ENCODE data around the gene SPOCD1.
A peak's percentile ranks its signal among the peaks of the same experiment; 100 is the strongest.

Gene SPOCD1

DNA sequence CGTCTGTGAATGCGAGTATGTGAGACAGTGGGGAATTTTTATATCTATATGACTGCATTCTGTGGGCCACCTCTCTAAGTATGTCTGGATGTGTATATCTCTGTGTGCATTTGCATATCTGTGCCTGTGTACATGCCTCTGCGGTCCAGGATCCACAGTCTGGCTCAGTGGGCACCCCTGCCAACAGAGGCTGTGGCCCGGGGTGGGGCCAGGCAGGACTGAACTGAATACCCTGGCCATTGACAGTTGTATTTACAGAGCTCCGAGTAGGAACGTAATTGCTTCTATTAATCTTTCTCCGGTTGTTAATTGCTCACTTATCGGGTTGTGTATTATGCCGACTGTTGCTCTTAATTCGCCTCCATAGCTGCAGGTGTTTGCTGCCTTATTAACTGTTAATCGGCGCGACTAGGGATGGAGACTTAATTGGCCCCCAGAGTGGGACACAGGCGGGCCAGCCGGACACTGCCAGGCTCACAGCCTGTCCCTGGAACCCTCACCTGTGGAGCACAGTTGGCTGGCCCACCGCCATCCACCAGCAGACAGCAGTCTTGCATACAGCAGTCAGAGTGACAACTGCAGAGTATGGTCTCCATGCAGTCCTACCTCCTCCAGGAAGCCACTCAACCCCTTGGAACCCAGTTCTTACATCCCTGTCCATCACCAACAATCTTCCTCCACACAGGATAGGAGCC, 29.3 kb downstream of the SPOCD1 start:
- DNase-seq, result no peak

DNA sequence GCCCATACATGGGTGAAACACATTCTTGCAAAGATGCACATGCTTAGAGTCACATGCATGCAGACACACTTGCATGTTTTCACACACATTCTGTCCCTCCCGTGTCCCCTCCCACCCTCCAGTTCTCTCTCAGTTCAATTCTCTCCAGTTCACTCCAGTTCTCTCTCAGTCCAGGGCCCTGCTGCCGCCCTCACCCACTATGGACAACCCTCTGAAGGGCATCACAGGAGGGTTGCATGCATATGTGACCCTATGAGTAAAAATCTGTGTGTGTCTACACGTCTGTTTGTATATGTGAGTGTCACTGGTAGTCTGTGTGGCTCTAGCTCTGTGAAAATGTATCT, 29.9 kb downstream of the SPOCD1 start:
- no peak for DNase-seq

DNA sequence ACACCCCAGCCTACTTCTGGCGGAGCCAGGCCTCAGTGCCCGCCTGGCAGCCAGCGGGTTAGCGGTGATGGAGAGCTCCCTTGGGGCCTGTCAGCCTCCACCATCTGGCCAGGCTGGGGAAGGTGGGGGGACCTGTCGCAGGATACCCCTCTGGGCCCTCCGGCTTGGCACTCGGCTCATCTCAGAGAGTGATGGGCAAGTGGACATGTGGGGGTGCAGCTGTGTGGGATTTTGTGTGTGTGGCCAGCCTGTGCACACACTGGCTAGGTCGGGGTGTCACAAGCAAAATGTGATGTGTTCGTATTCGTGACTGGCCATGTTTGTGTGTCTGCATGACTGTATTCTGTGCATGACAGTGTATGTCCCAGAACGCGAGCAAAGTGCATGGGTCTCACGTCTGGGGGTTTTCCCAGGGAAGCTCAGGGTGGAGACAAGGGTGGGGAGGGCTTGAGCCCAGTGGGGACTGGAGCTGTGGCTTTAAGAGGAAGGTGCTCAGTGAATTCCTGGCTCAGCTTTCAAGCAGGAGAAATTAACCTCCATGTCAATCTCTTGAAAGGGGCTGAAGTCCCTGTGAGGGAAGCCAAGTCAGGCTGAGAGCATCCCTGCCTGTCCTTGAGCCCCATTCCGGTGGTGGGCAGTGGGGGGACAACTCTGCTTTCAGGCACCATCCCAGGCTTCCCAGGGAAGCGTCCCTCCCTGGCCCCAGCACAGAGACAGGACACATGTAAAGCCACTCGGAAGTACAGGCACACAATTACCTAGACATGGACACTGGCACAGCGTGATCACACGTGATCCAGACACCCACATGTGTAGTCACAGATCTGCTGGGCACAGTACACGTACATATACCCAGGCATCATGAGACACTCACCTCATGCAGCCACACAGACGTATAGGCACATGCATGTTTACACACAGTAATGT, 30.5 kb downstream of the SPOCD1 start:
- DNase-seq, result peak; percentile 43

DNA sequence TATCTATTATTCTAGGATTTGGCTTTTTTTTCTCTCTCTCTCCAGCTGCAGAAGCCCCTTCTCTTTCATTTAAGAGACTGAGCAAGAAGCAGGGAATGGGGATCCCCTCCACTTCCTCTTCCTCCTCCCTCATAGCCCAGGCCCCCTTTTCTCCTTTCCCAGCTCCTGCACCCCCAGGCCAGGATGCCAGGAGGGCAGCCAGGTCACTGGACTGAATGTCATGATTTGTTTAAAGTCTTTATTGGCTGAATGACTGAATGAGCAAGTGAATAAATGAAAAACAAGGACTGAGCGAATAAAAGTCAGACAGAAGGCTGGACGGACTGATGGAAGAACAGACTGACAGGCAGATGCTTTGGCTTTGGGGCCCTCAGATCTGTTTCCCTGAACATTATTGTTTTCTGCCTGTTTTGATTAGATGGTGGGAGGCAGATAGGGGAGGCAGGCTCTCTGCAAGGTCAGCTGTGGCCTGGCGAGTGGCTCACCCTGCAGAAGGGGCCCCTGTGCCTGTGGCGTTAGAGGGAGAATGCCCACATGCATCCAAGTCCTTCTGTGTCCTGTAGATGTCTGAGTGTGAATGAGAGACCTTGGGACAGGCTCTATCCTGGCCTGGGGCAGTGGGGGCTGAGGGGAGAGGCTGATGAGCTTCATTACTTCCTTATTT, 31.3 kb downstream of the SPOCD1 start:
- no peak for DNase-seq

DNA sequence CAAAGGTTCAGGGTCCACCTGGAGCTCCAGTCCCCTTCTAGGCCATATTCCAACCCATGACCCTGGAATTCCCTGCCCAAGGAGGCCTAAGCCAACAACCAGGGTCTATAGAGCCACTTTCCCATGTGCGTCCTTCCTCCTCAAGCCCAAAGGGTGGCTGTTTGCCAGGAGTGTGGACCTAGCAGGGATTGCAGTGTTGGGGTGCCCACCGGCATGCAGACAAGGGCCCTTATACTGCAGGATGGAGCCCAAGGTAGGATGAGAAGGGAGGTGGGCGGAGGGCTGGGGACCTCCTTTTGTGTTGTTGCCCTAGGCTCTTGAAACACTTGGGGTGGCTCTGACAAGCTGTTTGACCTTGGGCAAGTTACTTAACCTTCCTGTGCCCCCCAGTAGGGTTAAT, 32.0 kb downstream of the SPOCD1 start:
- DNase-seq, result no peak

DNA sequence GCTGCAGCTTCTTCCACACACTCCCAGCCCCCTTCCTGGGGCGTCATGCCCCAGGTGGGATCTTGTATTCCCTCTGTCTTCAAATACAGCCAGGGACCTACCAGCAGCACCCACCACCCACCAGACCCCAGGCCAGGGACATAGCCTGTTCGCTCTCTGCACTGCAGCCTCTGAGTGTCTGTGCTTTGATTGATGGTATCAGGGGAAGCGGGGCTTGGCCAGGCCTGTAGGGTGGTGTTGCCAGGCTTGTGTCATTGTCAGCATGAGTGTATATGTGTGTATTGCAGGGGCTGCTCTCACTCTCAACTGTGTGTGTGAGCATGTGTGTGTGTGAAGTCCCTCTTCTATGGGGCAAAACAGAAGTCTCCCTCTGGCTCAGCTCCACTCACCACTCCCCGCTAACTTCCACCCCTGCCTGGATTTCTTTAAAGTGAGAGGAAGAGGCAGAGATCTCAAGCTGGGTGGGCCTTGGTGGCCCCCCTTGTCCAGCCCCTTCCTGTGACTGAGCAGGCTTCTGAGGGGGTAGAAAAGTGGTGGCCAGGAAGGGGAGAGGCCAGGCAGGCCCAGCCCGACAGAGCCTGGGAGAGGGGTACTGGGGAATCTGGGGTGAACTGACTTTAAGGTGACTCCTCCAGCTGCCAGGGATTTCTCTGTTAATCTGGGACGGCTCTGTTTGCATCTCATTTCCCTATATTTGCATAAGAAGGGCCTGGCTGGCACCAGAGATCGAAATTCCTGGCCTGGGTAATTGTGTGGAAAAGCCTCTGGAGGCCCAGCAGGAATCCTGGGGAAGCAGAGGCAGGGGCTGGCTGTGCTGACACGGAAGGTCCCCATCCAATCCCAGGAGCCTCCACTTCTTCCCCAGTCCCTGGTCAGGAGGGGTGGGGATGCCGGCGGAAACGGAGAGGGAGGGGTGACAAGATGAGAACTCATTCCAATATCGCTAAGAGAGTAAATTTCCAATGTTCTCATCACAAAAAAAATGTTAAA, 33.1 kb downstream of the SPOCD1 start:
- no peak for DNase-seq

DNA sequence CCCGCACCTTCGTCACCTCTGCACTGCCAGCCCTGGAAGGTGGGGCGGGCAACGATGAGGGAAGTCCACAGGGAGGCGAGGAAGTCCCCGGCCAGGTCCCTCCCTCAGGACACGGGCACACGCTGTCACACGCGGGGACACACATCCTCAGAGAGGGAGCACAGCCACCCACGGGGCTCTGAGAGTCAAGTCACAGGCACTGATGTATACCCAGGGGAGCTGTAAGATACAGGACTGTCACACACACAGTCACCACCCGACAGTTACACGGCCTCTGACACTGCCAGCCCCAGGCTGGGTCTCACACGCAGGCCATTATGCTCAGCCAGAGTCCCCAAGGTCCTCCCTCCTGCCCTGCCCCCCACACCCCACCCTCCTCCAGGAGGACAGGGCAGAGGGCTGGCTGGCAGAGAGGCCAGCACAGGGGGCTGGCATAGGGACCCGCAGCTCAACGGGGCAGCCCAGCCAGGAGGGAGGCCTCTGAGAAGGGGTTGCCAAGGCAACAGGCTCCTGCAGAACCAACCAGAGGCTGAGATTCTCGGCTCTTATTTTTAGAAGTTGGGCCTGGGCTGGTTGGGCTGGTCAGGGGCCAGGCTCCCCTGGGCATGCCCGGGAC, 34.0 kb downstream of the SPOCD1 start:
- DNase-seq, result no peak

DNA sequence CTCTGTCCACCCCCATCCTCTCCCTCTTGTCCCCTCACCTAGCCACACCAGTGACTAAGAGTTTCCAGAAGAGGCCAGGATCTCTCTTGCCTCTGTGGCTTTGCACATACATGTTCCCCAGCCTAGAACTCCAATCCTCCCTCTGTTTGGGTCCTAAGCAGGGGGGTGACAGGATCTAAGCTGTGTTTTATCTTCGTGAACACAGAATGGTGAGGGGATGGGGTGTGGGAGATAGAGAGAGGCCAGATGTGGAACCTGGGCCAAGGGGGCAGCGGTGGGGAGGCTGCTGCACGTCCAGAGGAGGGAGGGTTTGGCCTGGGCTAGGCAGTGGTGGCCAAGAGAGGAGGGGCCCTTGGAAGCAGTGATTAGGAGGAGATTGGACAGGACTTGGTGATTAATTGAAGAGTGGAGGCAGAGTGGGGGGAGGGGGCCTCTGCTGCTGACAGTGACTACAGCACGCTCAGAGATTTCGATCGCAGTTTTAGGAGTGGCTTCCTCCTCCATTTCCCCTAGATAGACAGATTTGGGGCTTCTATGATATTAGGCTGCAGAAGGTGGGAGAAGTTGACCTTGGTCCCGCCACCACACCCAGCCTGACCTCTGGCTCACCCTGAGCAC, 34.6 kb downstream of the SPOCD1 start:
- no peak for DNase-seq

DNA sequence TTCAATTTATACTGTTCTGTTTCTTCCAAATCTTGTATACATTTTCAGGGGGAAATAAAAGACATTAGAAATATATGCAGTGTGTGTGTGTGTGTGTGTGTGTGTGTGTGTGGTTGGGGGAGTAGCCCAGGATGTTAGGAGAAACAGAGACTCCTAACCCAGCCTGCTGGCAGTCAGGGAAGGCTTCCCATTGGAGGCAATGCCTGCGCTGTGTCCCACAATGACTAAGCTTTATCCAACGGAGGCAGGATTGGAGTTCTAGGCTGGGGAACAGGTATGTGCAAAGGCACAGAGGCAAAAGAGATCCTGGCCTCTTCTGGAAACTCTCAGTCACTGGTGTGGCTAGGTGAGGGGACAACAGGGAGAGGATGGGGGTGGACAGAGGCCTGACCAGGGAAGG, 35.2 kb downstream of the SPOCD1 start:
- DNase-seq, result no peak

DNA sequence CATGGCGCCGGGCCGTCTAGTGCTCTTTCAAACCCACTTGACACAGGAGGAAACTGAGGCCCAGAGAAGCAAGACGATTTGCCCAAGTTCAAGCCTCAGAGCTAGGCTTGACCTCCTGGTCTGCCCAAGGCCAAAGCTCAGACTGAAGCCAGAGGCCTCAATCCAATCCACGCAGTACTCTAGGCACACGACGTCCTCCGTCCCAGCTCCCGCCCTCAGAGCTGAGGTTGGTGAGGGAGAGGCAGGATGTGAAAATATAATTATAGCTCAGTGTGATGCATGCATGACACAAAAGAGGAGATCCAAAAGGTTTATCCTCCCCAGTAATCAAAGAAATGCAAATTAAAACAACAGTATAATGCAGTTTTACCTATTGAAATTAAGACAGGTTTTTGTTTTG, 36.1 kb downstream of the SPOCD1 start:
- DNase-seq, result no peak

DNA sequence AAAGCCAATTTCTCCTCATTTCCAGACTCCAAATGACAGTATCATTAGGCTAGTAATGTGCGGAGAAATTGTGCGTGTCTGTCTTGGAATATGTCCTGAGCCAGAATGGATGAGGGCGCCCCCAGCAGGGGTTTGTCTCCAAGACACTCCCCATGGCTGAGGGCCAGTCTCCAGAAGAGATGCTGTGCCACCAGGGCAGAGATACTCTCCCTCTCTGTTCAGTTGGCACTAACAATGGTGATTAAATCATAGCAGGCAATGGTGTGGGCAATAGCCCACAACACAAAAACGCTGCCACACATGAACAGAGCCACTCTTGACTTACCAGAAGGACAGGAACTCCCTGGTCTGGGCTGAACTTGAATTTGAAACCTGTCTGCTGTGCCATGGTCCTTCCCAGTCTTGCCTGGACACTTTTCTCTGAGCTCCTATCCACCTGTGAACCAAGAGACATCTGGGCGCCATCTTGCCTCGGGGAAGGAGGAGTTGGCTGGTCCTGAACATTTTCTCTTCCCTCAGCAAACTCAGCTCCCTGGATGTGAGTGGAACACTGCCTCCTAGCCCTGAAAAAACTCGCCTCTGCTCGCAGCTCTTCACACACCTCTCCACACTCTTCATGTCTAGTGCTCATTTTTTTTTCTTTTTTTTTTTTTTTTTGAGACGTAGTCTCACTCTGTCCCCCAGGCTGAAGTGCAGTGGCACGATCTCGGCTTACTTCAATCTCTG, 36.9 kb downstream of the SPOCD1 start:
- DNase-seq, result no peak

DNA sequence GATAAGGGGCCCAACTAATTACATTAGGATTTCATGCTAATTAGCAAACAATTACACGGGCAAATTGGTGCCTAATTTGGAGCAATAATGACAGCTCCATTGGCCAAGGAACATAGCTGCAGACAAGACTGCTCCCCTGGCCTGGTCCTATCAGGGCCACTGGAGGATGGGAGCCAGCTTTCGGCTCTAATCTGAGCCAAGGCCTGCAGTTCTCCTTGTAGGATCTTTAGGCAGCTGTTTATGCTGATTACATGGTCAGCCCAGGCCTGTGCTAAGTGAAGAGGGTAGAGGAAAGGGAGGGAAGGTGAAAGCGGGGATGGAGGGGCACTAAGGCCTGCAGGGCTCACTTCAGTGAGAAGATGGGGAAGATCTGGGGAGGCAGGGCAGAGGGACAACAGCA, 39.3 kb downstream of the SPOCD1 start:
- DNase-seq, result no peak

DNA sequence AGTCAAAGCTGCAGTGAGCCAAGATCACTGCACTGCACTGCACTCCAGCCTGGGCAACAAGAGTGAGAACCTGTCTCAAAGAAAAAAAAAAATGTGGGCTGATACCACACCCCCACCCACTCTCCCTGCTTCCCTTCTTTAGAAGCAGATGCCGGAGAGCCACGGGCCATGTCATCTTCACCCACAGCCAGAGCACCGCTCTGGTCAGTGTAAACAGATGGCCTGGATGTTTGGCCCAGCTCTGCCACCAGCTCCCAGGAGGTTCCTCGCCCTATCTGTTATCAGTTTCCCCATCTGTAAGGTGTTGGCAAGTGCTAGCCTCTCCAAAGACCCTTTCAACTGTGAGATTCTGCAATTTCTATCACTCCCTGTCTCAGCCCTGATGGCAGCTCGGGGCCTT, 39.8 kb downstream of the SPOCD1 start:
- DNase-seq, result no peak

DNA sequence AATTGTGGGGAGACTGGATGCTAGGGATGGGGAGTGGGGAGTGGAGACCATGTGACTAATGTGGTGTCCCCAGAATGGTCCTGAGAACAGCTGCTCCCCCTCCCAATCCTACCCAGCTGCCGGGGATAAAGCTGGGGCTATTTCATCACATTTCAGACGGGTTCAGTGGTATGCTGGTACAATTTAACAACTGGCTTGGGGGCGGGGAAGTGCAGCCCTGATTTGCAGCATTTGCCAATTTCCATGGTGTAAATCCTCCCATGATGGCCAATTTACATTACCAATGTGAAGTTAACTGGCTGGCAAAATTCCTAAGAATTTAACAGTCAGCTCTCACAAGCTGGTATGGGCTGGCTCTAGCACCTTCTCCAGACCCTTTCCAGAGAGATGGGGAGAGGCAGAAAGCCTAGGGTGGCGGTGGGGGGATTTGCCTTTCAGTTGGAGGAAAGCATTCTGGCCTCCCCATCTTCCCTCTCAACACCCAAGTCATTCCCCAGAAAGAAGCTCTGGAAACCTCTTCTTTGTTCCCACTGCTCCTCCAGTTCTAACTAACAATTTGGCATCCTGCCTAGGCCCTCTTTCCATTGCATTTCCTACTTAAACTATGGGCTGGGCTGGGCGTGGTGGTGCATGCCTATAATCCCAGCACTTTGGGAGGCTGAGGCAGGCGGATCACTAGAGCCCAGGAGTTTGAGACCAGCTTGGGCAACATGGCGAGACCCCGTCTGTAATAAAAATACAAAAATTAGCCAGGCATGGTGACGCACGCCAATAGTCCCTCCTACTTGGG, 40.4 kb downstream of the SPOCD1 start:
- DNase-seq, result no peak

DNA sequence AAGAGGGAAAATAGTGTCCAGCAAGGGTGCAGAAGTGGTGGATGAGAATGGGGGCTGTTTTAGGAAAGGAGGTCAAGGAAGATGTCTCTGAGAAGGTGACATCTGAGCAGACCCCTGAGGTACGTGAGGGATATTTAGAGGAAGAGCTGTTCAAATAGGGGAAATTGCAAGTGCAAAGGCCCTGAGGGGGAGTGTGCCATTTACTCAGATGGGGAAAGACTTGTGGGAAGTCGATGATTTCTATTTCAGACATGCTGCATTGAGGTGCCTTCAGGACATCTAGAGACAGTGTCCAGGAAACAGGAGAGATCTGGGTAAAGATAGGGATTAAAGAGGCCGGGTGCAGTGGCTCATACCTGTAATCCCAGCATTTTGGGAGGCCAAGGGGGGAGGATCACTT, 41.3 kb downstream of the SPOCD1 start:
- no peak for DNase-seq

DNA sequence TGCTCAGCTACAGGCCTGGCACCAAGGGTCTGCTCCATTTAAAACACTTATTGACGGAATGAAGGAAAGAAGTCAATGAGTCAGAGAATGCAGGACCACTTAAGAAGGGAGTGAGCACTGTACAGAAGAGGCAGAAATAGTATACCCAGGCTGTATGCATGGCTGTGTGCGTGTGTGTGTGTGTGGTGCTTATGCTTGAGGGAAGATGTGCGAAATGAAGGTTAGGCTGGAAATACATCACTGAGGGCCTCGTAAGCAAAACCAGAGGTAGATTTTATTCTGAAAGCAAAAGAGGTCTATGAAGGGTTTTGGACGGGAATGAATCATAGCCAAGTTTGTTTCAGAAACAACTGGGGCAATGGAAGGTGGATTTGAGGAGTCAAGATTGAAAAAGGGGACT, 42.0 kb downstream of the SPOCD1 start:
- no peak for DNase-seq

DNA sequence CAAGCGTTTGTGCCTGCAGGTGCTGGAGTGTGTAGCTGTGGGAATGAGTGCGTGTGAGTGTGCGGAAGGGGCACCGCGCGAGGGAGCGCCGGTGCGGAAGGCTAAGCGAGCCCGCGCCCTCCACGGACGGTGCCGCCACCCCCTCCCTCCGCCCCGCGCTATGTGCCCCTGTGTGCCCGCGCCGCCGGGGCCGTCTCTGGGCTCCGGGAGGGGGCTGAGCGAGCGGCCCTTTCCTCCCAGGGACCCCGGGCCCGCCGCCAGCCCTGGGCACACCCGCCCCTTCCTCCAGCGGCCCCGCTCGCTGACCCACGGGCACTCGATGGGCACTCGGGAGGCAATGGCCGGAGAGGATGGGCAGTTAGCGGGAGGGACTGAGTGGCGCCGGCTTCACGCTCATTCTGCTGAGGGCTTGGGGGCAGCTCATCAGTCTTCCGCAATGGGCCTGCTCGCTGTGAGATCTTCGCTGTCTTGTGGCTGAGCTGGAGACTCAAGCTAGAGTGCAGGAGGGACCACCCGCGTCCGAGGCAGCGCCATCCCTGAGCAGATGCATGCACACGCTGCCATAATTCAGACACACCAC, 43.1 kb downstream of the SPOCD1 start:
- no peak for DNase-seq

DNA sequence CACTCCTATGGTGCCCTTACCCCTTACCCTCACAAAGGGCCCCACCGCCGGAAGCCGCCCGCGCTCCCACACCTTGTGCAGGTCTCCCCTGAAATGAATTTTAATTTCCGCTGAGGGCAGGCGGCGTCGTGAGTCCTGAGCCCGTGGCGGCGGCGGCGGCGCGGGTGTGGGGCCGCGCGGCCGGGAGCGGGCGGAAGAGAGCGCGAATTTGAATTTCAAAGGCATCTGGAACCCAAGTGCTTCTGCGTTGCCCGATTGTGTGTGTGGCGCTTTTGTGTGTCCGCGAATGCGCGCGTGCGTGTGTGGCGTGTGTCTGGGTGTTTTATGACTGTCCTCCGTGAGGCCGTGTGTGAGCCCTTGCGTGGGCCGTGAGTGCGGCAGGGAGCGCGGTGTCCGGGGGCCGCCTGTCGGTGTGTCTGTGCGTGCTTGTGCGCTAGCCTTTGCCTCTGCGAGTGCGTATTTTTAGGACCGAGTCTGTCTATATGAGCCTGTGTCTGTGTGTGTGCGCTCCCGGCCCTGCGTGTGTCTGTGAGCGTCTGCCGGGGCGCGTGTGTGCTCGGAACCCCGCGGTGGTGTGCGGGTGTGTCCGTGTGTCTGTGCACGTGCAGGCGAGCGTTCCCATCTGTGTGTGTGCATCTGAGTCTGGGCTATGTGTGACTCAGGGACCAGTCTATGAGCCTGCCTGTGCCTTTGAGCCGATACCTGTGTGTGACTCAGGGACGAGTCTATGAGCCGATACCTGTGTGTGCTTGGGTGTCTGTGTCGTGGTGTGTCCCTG, 43.7 kb downstream of the SPOCD1 start:
- no peak for DNase-seq
